Lower leg skin (tissue), 4 donors: ENCODE data around the gene GALK2. TPM values are rescaled to one million over a fixed set of nuclear protein-coding genes. Genes with fewer than 3 reads are reported as not detected.

Experiments
- DNase-seq, 2 donors: peaks; one replicate each; pipeline ENCODE4 v3.0.0-alpha.2; 2019; ENCODE audit warnings: low spot score in 2 of 2
- H3K4me3 ChIP-seq: fragments of 200-600 bp; sonication (generic); 2 replicates; pipeline ENCODE4 v1.5.1; 2017; ENCODE audit warnings: mild to moderate bottlenecking, low read depth; ENCODE audit not compliant: poor library complexity, severe bottlenecking
- CTCF ChIP-seq, 3 donors: fragments of 450-650 bp; IDR thresholded peaks; one replicate each; pipeline ENCODE4 v1.5.1; 2016; ENCODE audit warnings: antibody characterized with exemption in 3 of 3, mild to moderate bottlenecking in 3 of 3, moderate library complexity in 2 of 3
- POLR2A ChIP-seq, 2 donors: fragments of 450-650 bp; IDR thresholded peaks; one replicate each; pipeline ENCODE4 v1.6.1; 2016 to 2017; ENCODE audit warnings: antibody characterized with exemption in 2 of 2, mild to moderate bottlenecking in 1 of 2, moderate library complexity in 1 of 2
- WGBS, 2 donors: methylation state at CpG; one replicate each; pipeline ENCODE4 v1.1.5; 2018; 5-methylcytosine and 5-hydroxymethylcytosine counted together
- intact Hi-C: fragments of 100-400 bp; cut with DNase I; formaldehyde crosslinking; loops from one replicate; pipeline ENCODE4 v1.15.0; 2023; ENCODE audit warnings: low total_unique reads
- total RNA-seq, 4 donors: library from RNA; depleted of rRNA; stranded (reverse); fragments of >200 nt; gene quantifications; one replicate each; pipeline ENCODE4 v1.1.0, GENCODE V29; 2016

GALK2 gene
- total RNA-seq, 4 donors from 2014 or later: 20.7 to 35.4 (median 27.8) TPM

DNA sequence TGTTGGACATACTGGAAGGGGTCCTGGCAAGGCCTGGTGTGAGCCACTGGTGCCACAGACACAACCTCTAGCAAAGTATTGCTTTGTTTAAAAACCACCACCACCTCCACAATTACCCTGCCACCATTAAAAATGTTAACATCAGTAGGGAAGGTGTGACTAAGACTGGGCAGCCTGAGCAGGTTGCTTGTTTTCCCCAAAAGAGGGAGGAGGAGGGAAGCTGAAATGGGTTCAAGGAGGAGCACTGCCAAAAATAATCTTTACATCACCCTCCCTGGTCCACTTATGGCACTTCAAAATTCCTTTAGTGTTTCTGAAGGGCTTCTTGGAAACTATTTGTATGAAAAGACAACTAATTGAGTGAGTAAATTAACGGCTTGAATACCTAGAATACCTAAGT, 153.2 kb downstream of the GALK2 start:
- no peak overlapping the region for H3K4me3 ChIP-seq
- DNase-seq: no peak
- intact Hi-C loops: no loop called here
- no peak for TF ChIP-seq POLR2A (IDR thresholded peaks at IDR 0.05)
- TF ChIP-seq CTCF (IDR thresholded peaks at IDR 0.05): no peak
- 89 to 92% methylated on average over 1 of the region's 1 CpG for WGBS, 2 donors

DNA sequence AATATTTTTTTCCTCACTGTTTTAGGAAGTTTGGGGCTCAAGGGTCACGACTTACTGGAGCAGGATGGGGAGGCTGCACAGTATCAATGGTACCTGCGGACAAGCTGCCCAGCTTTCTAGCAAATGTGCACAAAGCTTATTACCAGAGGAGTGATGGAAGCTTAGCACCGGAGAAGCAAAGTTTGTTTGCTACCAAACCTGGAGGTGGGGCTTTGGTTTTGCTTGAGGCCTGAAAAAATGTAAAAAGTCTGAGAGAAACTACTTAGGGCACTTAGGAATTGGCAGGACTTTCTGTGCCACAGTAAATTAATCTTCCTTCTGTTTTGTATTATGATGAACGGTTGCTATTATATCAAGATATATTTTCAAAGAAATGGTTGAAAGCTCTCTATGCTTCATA, 157.9 kb downstream of the GALK2 start:
- intact Hi-C loops: no loop called here

GRCh38 chr15:49328941-49329340, 158.9 kb downstream of the GALK2 start:
- no peak for TF ChIP-seq CTCF (IDR thresholded peaks at IDR 0.05)
- TF ChIP-seq POLR2A (IDR thresholded peaks at IDR 0.05): no peak
- no peak overlapping the region for H3K4me3 ChIP-seq
- intact Hi-C loops: no loop called here
- no peak for DNase-seq

More for the DNA sequence above, 157.9 kb downstream of the GALK2 start:
- no peak overlapping the region for H3K4me3 ChIP-seq
- 67 to 74% methylated on average over 4 of the region's 4 CpGs for WGBS, 2 donors
- DNase-seq: no peak
- no peak for TF ChIP-seq POLR2A (IDR thresholded peaks at IDR 0.05)

GRCh38 chr15:49330166-49330565, 160.1 kb downstream of the GALK2 start:
- DNase-seq: no peak
- no peak for TF ChIP-seq POLR2A (IDR thresholded peaks at IDR 0.05)
- no peak for TF ChIP-seq CTCF (IDR thresholded peaks at IDR 0.05)
- H3K4me3 ChIP-seq: no peak overlapping the region
- intact Hi-C loops: no loop called here

DNA sequence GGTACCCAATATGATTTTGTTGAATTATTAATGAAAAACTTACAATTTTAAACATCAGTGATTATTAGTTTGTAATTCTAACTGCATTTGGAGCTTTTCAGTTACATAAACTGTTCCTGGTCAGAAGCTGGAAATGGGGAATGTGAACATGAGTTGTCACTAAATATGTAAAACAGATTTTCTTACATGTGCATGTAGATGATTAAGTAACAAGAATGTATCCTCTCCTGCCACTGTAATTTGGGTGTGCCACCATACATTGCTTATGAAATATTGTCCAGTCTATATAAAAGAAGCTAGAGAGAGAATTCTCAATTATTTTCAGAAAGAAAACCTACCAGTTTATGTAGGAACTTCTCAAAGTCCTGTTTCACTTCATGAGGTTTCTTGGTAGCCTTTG, 161.4 kb downstream of the GALK2 start:
- no peak for DNase-seq
- H3K4me3 ChIP-seq: no peak overlapping the region
- TF ChIP-seq CTCF (IDR thresholded peaks at IDR 0.05): no peak
- TF ChIP-seq POLR2A (IDR thresholded peaks at IDR 0.05): no peak
- intact Hi-C loops: no loop called here

DNA sequence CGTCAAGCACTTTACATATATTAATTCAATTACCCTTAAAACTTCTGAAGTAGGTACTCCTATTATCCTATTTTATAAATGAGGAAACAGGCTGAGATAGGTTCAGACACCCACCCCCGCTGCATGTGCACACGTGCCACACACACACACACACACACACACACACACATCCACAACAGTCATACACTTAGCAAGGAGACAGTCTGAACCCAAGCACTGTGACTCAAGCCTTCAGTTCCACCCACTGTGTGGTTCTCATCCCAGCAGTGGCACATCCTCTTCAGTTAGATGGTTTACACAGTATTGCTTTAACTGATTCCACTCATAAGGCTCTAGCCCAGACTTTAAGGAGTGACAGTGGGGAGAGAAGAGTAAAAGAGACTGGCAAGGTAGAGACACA, 161.9 kb downstream of the GALK2 start:
- no peak for DNase-seq
- intact Hi-C loops: no loop called here
- TF ChIP-seq CTCF (IDR thresholded peaks at IDR 0.05) (no peak), POLR2A (IDR thresholded peaks at IDR 0.05) (no peak)
- 89 to 93% methylated on average over 3 of the region's 3 CpGs for whole genome bisulfite sequencing, 2 donors
- H3K4me3 ChIP-seq: no peak overlapping the region
